Osteoblast (primary cell): ENCODE measurements around the gene SEC31A. TPM values are rescaled to one million over a fixed set of nuclear protein-coding genes. Genes with fewer than 3 reads are reported as not detected.
"Not testable (repeated sequence)": the region's sequence is repeated elsewhere in the genome, so short reads cannot be mapped to it uniquely, and the experiment has no call there.

ENCODE experiments used
- DNase-seq: peaks from one replicate; pipeline ENCODE4 v3.0.0; 2011; ENCODE audit warnings: low spot score, mixed read lengths; ENCODE audit not compliant: insufficient read length; ENCODE audit errors: missing footprints
- H2AFZ ChIP-seq: 2 replicates; pipeline ENCODE4 v1.6.0; 2011; ENCODE audit warnings: mild to moderate bottlenecking, low read length
- H3K27ac ChIP-seq: 2 replicates; pipeline ENCODE4 v1.5.1; 2011; ENCODE audit warnings: mild to moderate bottlenecking, low read depth, low read length, moderate library complexity
- H3K27me3 ChIP-seq: 2 replicates; pipeline ENCODE4 v1.6.0; 2012; ENCODE audit warnings: mild to moderate bottlenecking, control low read depth, inconsistent platforms, low read length, moderate library complexity; ENCODE audit not compliant: insufficient read depth
- H3K36me3 ChIP-seq: 2 replicates; pipeline ENCODE4 v1.5.1; 2011; ENCODE audit warnings: mild to moderate bottlenecking, low read length, control low read depth, moderate library complexity; ENCODE audit not compliant: insufficient read depth
- H3K4me1 ChIP-seq: 2 replicates; pipeline ENCODE4 v1.5.1; 2011; ENCODE audit warnings: mild to moderate bottlenecking, low read length, control low read depth, moderate library complexity; ENCODE audit not compliant: insufficient read depth
- H3K4me2 ChIP-seq: 2 replicates; pipeline ENCODE4 v1.6.0; 2011; ENCODE audit warnings: mild to moderate bottlenecking, low read length; ENCODE audit not compliant: insufficient read depth
- H3K4me3 ChIP-seq: fragments of 200-600 bp; sonication (generic); 3 replicates; pipeline ENCODE4 v1.5.1; 2012; ENCODE audit warnings: mild to moderate bottlenecking, low read length, inconsistent platforms; ENCODE audit not compliant: insufficient read depth
- H3K79me2 ChIP-seq: 2 replicates; pipeline ENCODE4 v1.6.0; 2012; ENCODE audit warnings: mild to moderate bottlenecking, low read length, control low read depth, inconsistent platforms; ENCODE audit not compliant: insufficient read depth
- H3K9me3 ChIP-seq: 2 replicates; pipeline ENCODE4 v1.5.1; 2011; ENCODE audit warnings: low read depth, low read length, control low read depth
- H4K20me1 ChIP-seq: 2 replicates; pipeline ENCODE4 v1.6.0; 2012; ENCODE audit warnings: mild to moderate bottlenecking, low read length, control low read depth; ENCODE audit not compliant: insufficient read depth
- total RNA-seq: library from RNA; depleted of rRNA; stranded (reverse); fragments of >200 nt; gene quantifications from 2 replicates; pipeline ENCODE4 v1.2.3, GENCODE V29; 2012
- TF ChIP-seq, protein P1 (sequence below): IDR thresholded peaks from 2 replicates; pipeline ENCODE4 v1.5.1; 2011; ENCODE audit warnings: mild to moderate bottlenecking, low read depth, low read length, moderate library complexity; ENCODE audit errors: extremely low read depth

SEC31A gene
- total RNA-seq, 1 donor, result 487 TPM

DNA sequence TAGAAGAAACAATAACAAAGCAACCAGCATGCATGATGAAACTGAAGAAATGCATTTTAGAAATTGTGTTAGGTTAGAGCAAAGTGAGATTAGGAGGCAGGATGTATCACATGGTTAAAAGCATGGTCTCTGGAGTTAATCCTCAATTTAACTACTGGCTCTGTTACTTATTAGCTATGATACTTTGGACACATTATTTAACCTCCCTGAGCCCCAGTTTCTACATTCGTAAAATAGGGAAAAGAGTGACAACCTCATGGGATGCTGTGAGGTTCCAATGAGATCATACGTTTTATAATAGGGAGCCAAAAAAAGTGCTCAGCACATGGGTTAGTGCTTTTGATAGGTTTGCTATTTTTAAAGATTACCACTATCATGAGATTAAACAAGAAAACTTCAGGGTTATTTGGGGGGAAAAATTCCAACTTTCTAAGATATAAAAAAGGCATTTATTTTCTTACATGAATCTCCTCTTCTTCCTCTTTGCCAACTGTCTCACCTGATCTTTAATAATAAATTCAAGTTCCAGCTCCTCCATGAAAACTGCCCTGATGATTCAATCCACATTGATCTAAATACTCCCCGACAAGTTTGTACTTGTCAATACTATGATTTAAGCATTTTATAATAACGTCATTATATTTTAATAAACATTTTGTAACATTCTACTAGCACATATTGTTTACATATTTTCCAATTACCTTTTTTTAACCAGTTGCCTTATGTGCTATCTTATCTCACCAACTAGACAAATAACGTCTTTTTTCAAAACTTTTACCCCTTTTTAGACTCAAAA lies 4.6 kb downstream of the SEC31A start:
- TF ChIP-seq, protein P1, sequence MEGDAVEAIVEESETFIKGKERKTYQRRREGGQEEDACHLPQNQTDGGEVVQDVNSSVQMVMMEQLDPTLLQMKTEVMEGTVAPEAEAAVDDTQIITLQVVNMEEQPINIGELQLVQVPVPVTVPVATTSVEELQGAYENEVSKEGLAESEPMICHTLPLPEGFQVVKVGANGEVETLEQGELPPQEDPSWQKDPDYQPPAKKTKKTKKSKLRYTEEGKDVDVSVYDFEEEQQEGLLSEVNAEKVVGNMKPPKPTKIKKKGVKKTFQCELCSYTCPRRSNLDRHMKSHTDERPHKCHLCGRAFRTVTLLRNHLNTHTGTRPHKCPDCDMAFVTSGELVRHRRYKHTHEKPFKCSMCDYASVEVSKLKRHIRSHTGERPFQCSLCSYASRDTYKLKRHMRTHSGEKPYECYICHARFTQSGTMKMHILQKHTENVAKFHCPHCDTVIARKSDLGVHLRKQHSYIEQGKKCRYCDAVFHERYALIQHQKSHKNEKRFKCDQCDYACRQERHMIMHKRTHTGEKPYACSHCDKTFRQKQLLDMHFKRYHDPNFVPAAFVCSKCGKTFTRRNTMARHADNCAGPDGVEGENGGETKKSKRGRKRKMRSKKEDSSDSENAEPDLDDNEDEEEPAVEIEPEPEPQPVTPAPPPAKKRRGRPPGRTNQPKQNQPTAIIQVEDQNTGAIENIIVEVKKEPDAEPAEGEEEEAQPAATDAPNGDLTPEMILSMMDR, result no peak
- no peaks in the 10 kb centered on the region for H3K27me3 ChIP-seq
- peaks cover 95% of the 10 kb centered on the region for H3K79me2 ChIP-seq
- H3K4me2 ChIP-seq, result peak overlapping the region; percentile 89
- peaks cover 68% of the 10 kb centered on the region for H4K20me1 ChIP-seq
- DNase-seq, result no peak
- peak overlapping the region; percentile 48 for H3K4me3 ChIP-seq
- no peak overlapping the region for H2AFZ ChIP-seq
- H3K36me3 ChIP-seq, result peaks cover 16% of the 10 kb centered on the region
- H3K4me1 ChIP-seq, result peaks cover 22% of the 10 kb centered on the region
- H3K27ac ChIP-seq, result peak overlapping the region; percentile 52
- H3K9me3 ChIP-seq, result no peaks in the 10 kb centered on the region

DNA sequence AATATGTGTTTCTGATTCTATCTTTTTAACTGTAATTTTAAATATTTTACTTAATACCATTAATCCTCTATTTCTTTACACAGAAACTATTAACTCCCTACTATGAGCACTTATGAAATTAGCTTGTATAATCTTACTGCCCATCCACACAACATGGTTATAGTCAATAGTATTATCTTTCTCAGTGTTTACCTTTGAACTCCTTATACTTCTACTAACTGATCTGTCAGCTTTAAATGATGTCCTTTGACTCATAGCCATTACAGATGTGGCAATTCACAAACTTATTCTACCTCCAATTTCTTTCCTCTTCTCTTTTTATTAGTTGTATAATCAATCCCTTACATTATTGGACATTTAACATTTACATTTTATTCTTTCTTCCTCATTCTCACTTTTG lies 5.5 kb downstream of the SEC31A start:
- Histone ChIP-seq H3K79me2 (peaks cover 99% of the 10 kb centered on the region), H3K9me3 (no peaks in the 10 kb centered on the region), H3K4me1 (peaks cover 23% of the 10 kb centered on the region), H3K36me3 (peaks cover 22% of the 10 kb centered on the region), H4K20me1 (peaks cover 74% of the 10 kb centered on the region), H3K4me2 (peak overlapping the region; percentile 89), H3K4me3 (no peak overlapping the region), H2AFZ (no peak overlapping the region), H3K27ac (no peak overlapping the region), H3K27me3 (no peaks in the 10 kb centered on the region)
- no peak for DNase-seq
- TF ChIP-seq, protein P1, result no peak

DNA sequence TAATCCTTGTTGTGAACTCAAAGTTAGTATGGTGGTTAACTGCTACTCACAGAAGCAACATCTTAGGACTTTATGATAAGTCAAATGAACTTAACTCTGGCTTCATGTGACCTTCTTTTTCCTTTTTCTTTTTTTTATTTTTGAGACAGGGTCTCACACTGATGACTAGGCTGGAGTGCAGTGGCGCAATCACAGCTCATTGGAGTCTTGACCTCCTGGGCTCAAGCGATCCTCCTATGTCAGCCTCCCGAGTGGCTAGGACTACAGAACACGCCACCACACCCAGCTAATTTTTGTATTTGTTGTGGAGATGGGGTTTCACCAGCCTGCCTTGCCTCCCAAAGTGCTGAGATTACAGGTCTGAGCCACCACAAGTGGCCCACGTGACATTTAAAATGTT lies 22.4 kb downstream of the SEC31A start:
- no peak overlapping the region for H3K4me2 ChIP-seq
- TF ChIP-seq, protein P1, result no peak
- H3K27ac ChIP-seq, result no peak overlapping the region
- no peak overlapping the region for H3K4me3 ChIP-seq
- peaks cover 70% of the 10 kb centered on the region for H3K79me2 ChIP-seq
- H4K20me1 ChIP-seq, result peaks cover 35% of the 10 kb centered on the region
- peaks cover 91% of the 10 kb centered on the region for H3K36me3 ChIP-seq
- H3K9me3 ChIP-seq, result no peaks in the 10 kb centered on the region
- H3K27me3 ChIP-seq, result no peaks in the 10 kb centered on the region
- no peak overlapping the region for H2AFZ ChIP-seq
- H3K4me1 ChIP-seq, result peaks cover 29% of the 10 kb centered on the region
- no peak for DNase-seq

DNA sequence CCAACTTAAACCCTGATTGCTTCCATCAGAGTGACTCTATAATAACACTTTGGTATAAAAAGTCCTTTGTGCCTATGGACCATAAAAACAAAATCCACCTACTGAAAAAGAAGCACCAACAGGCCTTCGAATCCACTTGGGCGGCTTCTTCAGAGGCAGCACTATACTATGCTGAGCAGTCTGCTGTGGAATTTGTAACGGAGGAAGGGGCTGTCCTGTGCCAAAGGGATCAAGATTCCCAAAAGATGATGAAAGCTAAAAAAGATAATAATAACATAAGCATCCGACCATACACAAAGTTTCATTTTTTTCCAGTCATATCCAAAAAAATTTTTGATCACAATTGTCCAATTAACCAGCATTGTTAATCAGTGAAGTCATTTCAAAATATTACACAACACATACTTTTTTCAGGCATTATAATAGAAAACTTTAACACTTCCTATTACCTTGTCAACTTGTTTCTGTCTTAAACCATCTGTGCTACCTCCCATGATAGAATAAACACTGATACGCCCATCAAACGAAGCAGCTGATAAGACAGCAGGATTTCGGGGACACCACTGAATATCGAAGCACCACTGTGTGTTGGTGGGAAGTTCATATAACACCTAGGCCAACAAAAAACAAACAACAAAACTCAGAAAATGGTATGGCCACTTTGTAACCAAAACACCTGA lies 24.1 kb downstream of the SEC31A start:
- Histone ChIP-seq H3K27me3 (no peaks in the 10 kb centered on the region), H3K79me2 (peaks cover 67% of the 10 kb centered on the region), H3K4me1 (peaks cover 29% of the 10 kb centered on the region), H3K36me3 (peaks cover 92% of the 10 kb centered on the region), H4K20me1 (peaks cover 37% of the 10 kb centered on the region), H3K9me3 (no peaks in the 10 kb centered on the region), H3K27ac (peak overlapping the region; percentile 90), H3K4me3 (no peak overlapping the region), H2AFZ (no peak overlapping the region), H3K4me2 (peak overlapping the region; percentile 26)
- no peak for DNase-seq
- TF ChIP-seq, protein P1, result no peak

DNA sequence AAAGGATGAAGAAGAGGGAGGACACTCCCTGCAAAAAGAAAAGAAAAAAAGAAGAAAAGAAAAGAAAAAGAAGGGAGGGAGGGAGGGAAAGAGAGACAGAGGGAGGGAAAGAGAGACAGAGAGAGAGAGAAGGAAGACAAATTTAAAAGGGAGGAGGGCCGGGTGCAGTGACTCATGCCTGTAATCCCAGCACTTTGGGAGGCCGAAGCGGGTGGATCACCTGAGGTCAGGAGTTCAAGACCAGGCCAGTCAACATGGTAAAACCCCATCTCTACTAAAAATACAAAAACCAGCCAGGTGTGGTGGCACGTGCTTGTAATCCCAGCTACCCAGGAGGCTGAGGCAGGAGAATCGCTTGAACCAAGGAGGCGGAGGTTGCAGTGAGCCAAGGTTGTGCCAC lies 24.9 kb downstream of the SEC31A start:
- peaks cover 91% of the 10 kb centered on the region for H3K36me3 ChIP-seq
- H3K4me3 ChIP-seq, H3K9me3 ChIP-seq, H3K27me3 ChIP-seq, H2AFZ ChIP-seq, DNase-seq: not testable (repeated sequence)
- peaks cover 37% of the 10 kb centered on the region for H4K20me1 ChIP-seq
- H3K4me1 ChIP-seq, result peaks cover 29% of the 10 kb centered on the region
- H3K27ac ChIP-seq, result peak overlapping the region; percentile 90
- peak overlapping the region; percentile 26 for H3K4me2 ChIP-seq
- H3K79me2 ChIP-seq, result peaks cover 67% of the 10 kb centered on the region
